BE2C (cell line): Measurements from ENCODE around the gene STXBP1.

Experiments used
- DNase-seq: peaks from one replicate; pipeline ENCODE4 v3.0.0-alpha.2; 2020
- H3K27me3 ChIP-seq: fragments of 250-450 bp; sonication (Bioruptor Pico); 2 replicates; pipeline ENCODE4 v1.5.1; 2020; ENCODE audit warnings: mild to moderate bottlenecking
- H3K36me3 ChIP-seq: fragments of 250-450 bp; sonication (Bioruptor Pico); 2 replicates; pipeline ENCODE4 v1.5.1; 2020; ENCODE audit warnings: mild to moderate bottlenecking
- H3K4me1 ChIP-seq: fragments of 250-450 bp; sonication (Bioruptor Pico); 2 replicates; pipeline ENCODE4 v1.5.1; 2020
- H3K4me3 ChIP-seq: 2 replicates; pipeline ENCODE4 v1.5.1; 2011; ENCODE audit warnings: low read depth, low read length
- H3K9me3 ChIP-seq: fragments of 250-450 bp; sonication (Bioruptor Pico); 2 replicates; pipeline ENCODE4 v1.5.1; 2020
- CTCF ChIP-seq: IDR thresholded peaks from 2 replicates; pipeline ENCODE4 v1.5.1; 2012; ENCODE audit warnings: mild to moderate bottlenecking, low read depth, low read length

STXBP1 gene

GRCh38 chr9:127566351-127567001 is 45.6 kb upstream of the STXBP1 start:
- H3K4me1 ChIP-seq: no peaks in the 10 kb centered on the region; the same call in none of the 2 replicates

GRCh38 chr9:127567035-127567729 is 44.9 kb upstream of the STXBP1 start:
- no peak for TF ChIP-seq CTCF

More at GRCh38 chr9:127566351-127567001, 45.6 kb upstream of the STXBP1 start:
- DNase-seq: no peak
- peaks cover 6% of the 10 kb centered on the region; the same call in 1 of the 2 replicates for H3K27me3 ChIP-seq
- no peaks in the 10 kb centered on the region for H3K36me3 ChIP-seq
- TF ChIP-seq CTCF: no peak
- H3K9me3 ChIP-seq: no peaks in the 10 kb centered on the region; the same call in 1 of the 2 replicates
- H3K4me3 ChIP-seq: no peak overlapping the region

GRCh38 chr9:127567730-127568617 is 44.1 kb upstream of the STXBP1 start:
- Histone ChIP-seq H3K27me3 (peaks cover 6% of the 10 kb centered on the region; the same call in 1 of the 2 replicates), H3K4me1 (no peaks in the 10 kb centered on the region; the same call in none of the 2 replicates), H3K4me3 (peak overlapping the region; percentile 66), H3K9me3 (no peaks in the 10 kb centered on the region; the same call in 1 of the 2 replicates), H3K36me3 (no peaks in the 10 kb centered on the region)
- no peak for DNase-seq
- TF ChIP-seq CTCF: no peak

More at GRCh38 chr9:127567035-127567729, 44.9 kb upstream of the STXBP1 start:
- no peak for DNase-seq
- H3K27me3 ChIP-seq: peaks cover 6% of the 10 kb centered on the region; the same call in 1 of the 2 replicates
- no peaks in the 10 kb centered on the region; the same call in 1 of the 2 replicates for H3K9me3 ChIP-seq
- no peaks in the 10 kb centered on the region for H3K36me3 ChIP-seq
- H3K4me3 ChIP-seq: no peak overlapping the region; the same call in 1 of the 2 replicates
- no peaks in the 10 kb centered on the region; the same call in none of the 2 replicates for H3K4me1 ChIP-seq

- TF ChIP-seq CTCF: no peak
- H3K36me3 ChIP-seq: no peaks in the 10 kb centered on the region
- peaks cover 6% of the 10 kb centered on the region; the same call in 1 of the 2 replicates for H3K27me3 ChIP-seq
- H3K9me3 ChIP-seq: no peaks in the 10 kb centered on the region; the same call in 1 of the 2 replicates
- DNase-seq: no peak
- H3K4me3 ChIP-seq: peak overlapping the region; percentile 66
- no peaks in the 10 kb centered on the region; the same call in none of the 2 replicates for H3K4me1 ChIP-seq
Measured at GRCh38 chr9:127568618-127568970, 43.5 kb upstream of the STXBP1 start.

- no peaks in the 10 kb centered on the region; the same call in 1 of the 2 replicates for H3K9me3 ChIP-seq
- DNase-seq: peak; percentile 85
- H3K36me3 ChIP-seq: no peaks in the 10 kb centered on the region
- H3K4me1 ChIP-seq: no peaks in the 10 kb centered on the region; the same call in none of the 2 replicates
- no peak for TF ChIP-seq CTCF
- peaks cover 6% of the 10 kb centered on the region; the same call in 1 of the 2 replicates for H3K27me3 ChIP-seq
- H3K4me3 ChIP-seq: peak overlapping the region; percentile 66
Measured at GRCh38 chr9:127568971-127569885, 42.8 kb upstream of the STXBP1 start.
